Measurements from ENCODE around the gene SLC13A4.
"Not testable (repeated sequence)": the region's sequence is repeated elsewhere in the genome, so short reads cannot be mapped to it uniquely, and the experiment has no call there.

SLC13A4 gene

DNA sequence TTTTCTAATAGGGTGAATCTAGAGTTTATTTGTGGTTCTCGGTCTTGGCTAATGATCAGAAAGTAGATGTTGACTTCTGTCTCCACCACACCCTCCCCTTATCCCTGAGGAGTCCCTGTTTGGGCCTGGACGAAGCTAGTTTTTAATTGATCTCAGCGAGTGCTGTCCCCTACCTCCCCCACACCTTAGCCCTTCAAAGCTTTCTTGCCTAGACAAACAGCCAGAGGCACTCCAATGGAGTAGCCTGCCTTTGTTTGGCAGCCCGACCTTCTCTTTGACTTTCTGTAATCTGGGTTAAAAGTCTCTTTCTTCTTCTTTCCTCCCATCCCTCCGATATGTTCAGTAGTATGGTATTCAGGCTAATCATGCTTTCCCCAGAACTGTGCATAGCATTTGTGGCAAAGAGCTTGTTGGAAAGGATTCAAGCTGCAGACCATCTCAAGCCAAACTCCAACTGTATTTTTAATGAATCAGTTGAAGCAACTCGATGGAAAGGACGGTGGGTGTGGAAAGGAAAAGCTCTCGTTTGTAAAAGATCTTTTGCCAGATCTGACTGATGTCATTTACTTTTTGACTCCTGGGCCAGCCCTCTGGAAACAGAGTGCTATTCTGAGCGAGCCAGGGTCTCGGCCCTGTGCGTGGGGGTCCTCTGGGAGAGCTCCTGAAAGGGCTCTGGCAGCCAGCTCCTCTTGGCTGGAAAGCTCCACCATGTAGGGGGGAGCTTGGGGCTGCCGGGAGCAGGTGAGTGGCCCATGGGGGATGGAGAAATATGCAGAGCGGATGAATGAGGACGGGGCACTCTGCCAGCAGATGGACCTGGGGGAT lies 16.1 kb upstream of the SLC13A4 start:
- H3K27ac ChIP-seq, result peak overlapping the region; percentile 93
- CTCF ChIA-PET, result interaction anchor here (0.8 kb wide), 1 partner anchor 8 kb away, joined by 3 read pairs; no protein-coding TSS in a partner anchor
- TF ChIP-seq, protein P1, sequence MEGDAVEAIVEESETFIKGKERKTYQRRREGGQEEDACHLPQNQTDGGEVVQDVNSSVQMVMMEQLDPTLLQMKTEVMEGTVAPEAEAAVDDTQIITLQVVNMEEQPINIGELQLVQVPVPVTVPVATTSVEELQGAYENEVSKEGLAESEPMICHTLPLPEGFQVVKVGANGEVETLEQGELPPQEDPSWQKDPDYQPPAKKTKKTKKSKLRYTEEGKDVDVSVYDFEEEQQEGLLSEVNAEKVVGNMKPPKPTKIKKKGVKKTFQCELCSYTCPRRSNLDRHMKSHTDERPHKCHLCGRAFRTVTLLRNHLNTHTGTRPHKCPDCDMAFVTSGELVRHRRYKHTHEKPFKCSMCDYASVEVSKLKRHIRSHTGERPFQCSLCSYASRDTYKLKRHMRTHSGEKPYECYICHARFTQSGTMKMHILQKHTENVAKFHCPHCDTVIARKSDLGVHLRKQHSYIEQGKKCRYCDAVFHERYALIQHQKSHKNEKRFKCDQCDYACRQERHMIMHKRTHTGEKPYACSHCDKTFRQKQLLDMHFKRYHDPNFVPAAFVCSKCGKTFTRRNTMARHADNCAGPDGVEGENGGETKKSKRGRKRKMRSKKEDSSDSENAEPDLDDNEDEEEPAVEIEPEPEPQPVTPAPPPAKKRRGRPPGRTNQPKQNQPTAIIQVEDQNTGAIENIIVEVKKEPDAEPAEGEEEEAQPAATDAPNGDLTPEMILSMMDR (conservative IDR thresholded peaks at IDR 0.05; ENCODE audit: low read depth), result no peak
- DNase-seq (ENCODE audit: low spot score), result no peak
- POLR2A ChIA-PET (ENCODE audit: low non-redundant PET), result interaction anchor here (0.6 kb wide), 1 partner anchor 62 kb away, joined by 4 read pairs; no protein-coding TSS in a partner anchor

DNA sequence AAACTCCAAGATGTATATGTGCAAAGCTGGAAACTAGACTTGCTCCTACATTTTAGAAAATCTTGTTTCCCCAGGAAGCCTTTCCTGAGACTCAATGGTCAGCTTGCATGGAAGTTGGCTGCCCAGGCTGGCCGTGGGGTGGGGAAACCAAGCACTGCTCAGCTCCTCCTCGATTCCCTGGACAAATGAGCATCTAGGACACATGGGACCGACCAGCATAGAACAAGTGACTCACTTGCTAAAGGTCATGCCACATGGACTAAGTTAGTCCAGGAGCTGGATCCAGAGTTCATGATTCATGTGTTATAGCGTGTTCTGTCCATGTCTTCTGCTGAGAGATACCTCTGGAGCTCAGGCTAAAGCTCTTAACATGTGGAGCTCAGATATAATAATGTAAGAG lies 14.4 kb upstream of the SLC13A4 start:
- TF ChIP-seq, protein P1 (conservative IDR thresholded peaks at IDR 0.05; ENCODE audit: low read depth), result no peak
- ChIA-PET POLR2A (ENCODE audit: low non-redundant PET) (no interaction called here), CTCF (interaction anchor here (0.8 kb wide), 1 partner anchor 28 kb away, joined by 4 read pairs; no protein-coding TSS in a partner anchor)
- DNase-seq (ENCODE audit: low spot score), result no peak
- H3K27ac ChIP-seq, result no peak overlapping the region

DNA sequence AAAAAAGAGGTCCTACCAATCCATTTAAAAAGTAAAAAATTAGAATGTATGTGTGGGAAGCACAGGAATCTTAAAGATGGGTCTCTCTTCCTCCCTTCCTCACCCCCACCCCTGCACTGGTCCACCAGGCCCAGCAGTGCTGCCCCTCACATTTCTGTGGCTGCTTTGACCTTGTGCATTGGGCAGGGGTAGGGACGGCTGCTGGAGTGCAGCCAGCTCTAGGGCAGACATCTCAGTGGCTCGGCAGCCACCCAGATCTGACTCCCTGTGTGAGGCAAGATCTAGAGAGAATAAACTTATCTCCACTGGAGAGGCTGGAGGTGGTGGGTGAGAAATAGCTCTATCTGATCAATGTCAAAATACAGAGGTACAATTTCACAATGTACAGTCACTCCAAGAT lies 13.9 kb upstream of the SLC13A4 start:
- POLR2A ChIA-PET (ENCODE audit: low non-redundant PET), result no interaction called here
- TF ChIP-seq, protein P1 (conservative IDR thresholded peaks at IDR 0.05; ENCODE audit: low read depth), result no peak
- CTCF ChIA-PET, result interaction anchor here (0.8 kb wide), 1 partner anchor 27 kb away, joined by 4 read pairs; no protein-coding TSS in a partner anchor
- H3K27ac ChIP-seq, result no peak overlapping the region
- DNase-seq (ENCODE audit: low spot score), result no peak

DNA sequence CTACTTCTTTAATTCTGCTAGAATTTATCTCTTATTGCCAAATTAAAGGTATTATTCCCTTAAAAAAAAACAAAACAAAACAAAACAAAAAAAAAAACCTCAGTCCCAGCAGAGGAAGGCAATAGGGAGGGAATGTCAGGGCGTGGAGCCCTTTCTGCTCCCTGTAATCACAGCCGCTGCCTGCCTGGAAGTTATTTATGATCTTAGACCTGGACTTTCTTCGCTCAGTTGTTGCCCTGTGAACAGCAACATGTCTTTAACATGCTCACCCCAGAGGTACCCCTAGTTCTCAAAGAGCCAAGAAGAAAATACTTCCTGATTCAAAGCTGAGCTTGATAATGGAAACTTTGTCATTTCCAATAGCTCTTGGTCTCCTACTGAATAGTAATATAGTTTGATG lies 12.9 kb upstream of the SLC13A4 start:
- POLR2A ChIA-PET (ENCODE audit: low non-redundant PET), result no interaction called here
- CTCF ChIA-PET, result no interaction called here
- TF ChIP-seq, protein P1 (conservative IDR thresholded peaks at IDR 0.05; ENCODE audit: low read depth), result no peak

DNA sequence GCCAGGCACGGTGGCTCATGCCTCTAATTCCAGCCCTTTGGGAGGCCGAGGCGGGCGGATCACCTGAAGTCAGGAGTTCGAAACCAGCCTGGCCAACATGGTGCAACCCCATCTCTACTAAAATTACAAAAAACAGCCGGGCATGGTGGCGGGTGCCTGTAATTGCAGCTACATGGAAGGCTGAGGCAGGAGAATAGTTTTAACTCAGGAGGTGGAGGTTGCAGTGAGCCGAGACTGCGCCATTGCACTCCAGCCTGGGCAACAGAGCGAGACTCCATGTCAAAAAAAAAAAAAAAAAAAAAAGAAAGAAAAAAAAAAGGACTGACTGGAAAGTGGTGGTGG lies 9.3 kb upstream of the SLC13A4 start:
- POLR2A ChIA-PET (ENCODE audit: low non-redundant PET); DNase-seq (ENCODE audit: low spot score); CTCF ChIA-PET: not testable (repeated sequence)
- H3K27ac ChIP-seq, result peak overlapping the region; percentile 36; the same call in 1 of the 2 replicates

More for the DNA sequence above, 12.9 kb upstream of the SLC13A4 start:
- H3K27ac ChIP-seq, result no peak overlapping the region
- DNase-seq (ENCODE audit: low spot score), result no peak

DNA sequence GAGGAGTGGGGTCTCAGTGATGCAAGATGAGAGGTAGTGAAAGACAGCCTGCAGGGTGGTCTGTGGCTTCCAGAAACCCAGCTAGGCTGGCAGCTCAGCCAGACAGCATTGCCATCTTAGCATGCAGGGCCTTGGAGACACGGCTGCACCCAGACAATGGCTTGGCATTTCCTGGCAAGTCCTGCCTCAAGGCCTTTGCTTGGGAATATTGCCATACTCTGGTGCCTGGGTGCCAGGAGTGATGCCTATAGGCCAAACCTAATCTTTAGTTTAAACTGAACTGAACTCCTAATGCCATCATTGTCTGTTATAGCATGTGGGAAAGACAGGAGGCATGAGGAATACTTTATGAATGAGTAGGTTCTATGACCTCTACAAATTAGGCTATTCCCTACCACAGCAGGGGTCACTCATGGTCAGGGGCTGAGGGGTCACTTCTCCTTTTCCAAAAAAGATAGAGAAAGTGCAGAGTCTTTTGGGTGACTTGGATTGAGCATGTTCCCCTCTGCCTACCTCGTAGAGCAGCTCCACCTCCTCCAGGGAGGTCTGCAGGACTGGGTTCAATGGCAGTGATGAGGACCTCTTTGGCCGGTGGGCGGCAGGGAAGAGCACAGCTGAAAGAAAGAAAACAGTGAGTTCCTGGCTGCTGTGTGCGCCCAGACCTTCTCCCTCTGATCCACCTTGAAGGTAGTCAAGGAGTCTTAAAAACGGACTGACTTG lies 8.8 kb upstream of the SLC13A4 start:
- DNase-seq (ENCODE audit: low spot score), result no peak
- CTCF ChIA-PET, result no interaction called here
- POLR2A ChIA-PET (ENCODE audit: low non-redundant PET), result no interaction called here
- TF ChIP-seq, protein P1 (conservative IDR thresholded peaks at IDR 0.05; ENCODE audit: low read depth), result no peak
- peak overlapping the region; percentile 36; the same call in 1 of the 2 replicates for H3K27ac ChIP-seq

DNA sequence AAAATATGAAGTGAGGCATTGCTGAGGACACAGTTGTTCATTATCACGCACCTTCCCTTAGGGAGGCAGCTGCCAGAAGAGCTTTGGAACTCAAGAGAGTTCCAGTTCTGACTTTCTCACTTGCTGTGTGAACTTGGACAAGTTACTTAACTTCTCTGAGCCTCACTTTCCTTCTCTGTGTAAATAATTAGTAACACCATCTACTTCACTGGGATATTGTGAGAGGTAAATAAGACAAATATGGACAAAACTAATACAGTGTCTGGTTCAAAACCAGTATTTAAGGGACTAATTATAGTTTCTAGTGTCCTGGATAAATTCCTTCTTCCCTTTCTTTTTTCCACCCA lies 6.3 kb upstream of the SLC13A4 start:
- no peak for DNase-seq (ENCODE audit: low spot score)
- ChIA-PET POLR2A (ENCODE audit: low non-redundant PET) (no interaction called here), CTCF (interaction anchor here (0.6 kb wide), 1 partner anchor 137 kb away, joined by 3 read pairs; no protein-coding TSS in a partner anchor)
- TF ChIP-seq, protein P1 (conservative IDR thresholded peaks at IDR 0.05; ENCODE audit: low read depth), result no peak
- H3K27ac ChIP-seq, result no peak overlapping the region

Measured in RWPE1 (cell line).